ENCODE results near the gene COBLL1. TPM values are rescaled to one million over a fixed set of nuclear protein-coding genes. Genes with fewer than 3 reads are reported as not detected.

Gene COBLL1
- total RNA-seq, 1 experiment from 2014 or later = 4.4 TPM

DNA sequence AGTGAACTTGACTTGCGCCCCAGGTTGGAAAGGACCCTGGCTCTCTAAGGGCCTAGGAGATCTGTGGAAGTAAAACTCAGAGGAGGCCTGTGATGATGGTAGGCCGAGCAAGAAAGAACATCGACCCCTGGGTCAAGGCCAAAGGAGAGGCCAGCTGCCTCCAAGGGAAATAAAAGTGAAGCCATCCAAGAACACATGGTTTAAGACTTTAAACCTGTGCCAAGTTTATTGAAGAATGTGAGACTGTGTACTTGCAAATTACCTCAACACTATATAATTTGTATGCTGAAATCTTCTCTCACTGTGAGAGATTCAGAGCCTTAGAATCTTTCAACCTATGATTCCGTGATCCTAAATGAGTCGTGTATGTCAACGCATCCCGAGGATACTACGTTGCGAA is 40.7 kb upstream of the COBLL1 start:
- in situ Hi-C loops (cut with HindIII; ENCODE audit: low pct_unique_long_range_greater_than_20kb, low sequenced_read_pairs) = no loop called here
- BruUV-seq (replicated peaks) = no TSS peak
- Histone ChIP-seq H3K27ac (ENCODE audit: low read length) (no peak overlapping the region), H3K9me3 (ENCODE audit: control insufficient read depth, insufficient read depth, low read depth, low read length) (no peaks in the 10 kb centered on the region), H3K36me3 (ENCODE audit: control insufficient read depth, insufficient read depth, low read length) (no peaks in the 10 kb centered on the region), H3K4me3 (ENCODE audit: low read depth in 2 of 2, low read length in 2 of 2) (no peak overlapping the region), H3K27me3 (ENCODE audit: control insufficient read depth, insufficient read depth, low read length) (no peaks in the 10 kb centered on the region), H3K4me1 (ENCODE audit: control insufficient read depth, insufficient read depth, low read length) (no peaks in the 10 kb centered on the region)
- CTCF ChIA-PET = no interaction called here
- POLR2A ChIA-PET = no interaction called here
- intact Hi-C loops (cut with micrococcal nuclease; ENCODE audit: unreplicated experiment) = no loop called here
- TF ChIP-seq TCF7L2 (IDR thresholded peaks at IDR 0.05; ENCODE audit: low read depth, low read length) = no peak
- no peak for TF ChIP-seq POLR2AphosphoS5 (IDR thresholded peaks at IDR 0.05; ENCODE audit: low read depth, low read length)
- DNase-seq (ENCODE audit: low read depth, low spot score) (no peak), ATAC-seq (no peak)

DNA sequence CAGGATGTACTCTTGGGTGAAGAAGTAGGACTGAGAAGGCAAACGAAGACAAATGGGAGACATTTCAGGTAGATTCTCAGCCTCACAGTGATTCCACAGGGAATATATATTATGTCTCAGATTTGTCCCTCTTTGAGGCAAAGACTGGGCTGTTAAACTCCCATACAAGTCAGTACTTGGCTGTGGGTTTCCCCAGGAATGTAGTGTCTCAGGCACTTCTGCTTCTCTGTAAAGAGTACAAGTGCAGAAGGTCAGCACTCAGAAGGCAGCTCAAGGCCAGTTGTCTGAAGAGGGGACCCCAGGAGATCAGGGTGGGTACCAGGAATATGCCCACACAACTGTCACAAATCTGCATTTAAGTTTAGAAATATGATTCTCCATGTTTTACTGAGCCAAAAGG is 39.9 kb upstream of the COBLL1 start:
- no TSS peak for BruUV-seq (replicated peaks)

More for the DNA sequence above, 39.9 kb upstream of the COBLL1 start:
- ChIA-PET CTCF (no interaction called here), POLR2A (no interaction called here)
- TF ChIP-seq TCF7L2 (IDR thresholded peaks at IDR 0.05; ENCODE audit: low read depth, low read length) (no peak), POLR2AphosphoS5 (IDR thresholded peaks at IDR 0.05; ENCODE audit: low read depth, low read length) (no peak), SIN3A (IDR thresholded peaks at IDR 0.05; ENCODE audit: borderline replicate concordance, insufficient read depth, low read depth, low read length) (no peak)
- TF ChIP-seq, protein P1, sequence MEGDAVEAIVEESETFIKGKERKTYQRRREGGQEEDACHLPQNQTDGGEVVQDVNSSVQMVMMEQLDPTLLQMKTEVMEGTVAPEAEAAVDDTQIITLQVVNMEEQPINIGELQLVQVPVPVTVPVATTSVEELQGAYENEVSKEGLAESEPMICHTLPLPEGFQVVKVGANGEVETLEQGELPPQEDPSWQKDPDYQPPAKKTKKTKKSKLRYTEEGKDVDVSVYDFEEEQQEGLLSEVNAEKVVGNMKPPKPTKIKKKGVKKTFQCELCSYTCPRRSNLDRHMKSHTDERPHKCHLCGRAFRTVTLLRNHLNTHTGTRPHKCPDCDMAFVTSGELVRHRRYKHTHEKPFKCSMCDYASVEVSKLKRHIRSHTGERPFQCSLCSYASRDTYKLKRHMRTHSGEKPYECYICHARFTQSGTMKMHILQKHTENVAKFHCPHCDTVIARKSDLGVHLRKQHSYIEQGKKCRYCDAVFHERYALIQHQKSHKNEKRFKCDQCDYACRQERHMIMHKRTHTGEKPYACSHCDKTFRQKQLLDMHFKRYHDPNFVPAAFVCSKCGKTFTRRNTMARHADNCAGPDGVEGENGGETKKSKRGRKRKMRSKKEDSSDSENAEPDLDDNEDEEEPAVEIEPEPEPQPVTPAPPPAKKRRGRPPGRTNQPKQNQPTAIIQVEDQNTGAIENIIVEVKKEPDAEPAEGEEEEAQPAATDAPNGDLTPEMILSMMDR (IDR thresholded peaks at IDR 0.05) = no peak
- TF ChIP-seq, protein P2, sequence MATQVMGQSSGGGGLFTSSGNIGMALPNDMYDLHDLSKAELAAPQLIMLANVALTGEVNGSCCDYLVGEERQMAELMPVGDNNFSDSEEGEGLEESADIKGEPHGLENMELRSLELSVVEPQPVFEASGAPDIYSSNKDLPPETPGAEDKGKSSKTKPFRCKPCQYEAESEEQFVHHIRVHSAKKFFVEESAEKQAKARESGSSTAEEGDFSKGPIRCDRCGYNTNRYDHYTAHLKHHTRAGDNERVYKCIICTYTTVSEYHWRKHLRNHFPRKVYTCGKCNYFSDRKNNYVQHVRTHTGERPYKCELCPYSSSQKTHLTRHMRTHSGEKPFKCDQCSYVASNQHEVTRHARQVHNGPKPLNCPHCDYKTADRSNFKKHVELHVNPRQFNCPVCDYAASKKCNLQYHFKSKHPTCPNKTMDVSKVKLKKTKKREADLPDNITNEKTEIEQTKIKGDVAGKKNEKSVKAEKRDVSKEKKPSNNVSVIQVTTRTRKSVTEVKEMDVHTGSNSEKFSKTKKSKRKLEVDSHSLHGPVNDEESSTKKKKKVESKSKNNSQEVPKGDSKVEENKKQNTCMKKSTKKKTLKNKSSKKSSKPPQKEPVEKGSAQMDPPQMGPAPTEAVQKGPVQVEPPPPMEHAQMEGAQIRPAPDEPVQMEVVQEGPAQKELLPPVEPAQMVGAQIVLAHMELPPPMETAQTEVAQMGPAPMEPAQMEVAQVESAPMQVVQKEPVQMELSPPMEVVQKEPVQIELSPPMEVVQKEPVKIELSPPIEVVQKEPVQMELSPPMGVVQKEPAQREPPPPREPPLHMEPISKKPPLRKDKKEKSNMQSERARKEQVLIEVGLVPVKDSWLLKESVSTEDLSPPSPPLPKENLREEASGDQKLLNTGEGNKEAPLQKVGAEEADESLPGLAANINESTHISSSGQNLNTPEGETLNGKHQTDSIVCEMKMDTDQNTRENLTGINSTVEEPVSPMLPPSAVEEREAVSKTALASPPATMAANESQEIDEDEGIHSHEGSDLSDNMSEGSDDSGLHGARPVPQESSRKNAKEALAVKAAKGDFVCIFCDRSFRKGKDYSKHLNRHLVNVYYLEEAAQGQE (IDR thresholded peaks at IDR 0.05; ENCODE audit: insufficient read depth in 1 of 2, low read depth in 2 of 2, low read length in 1 of 2) = no peak
- H3K27ac ChIP-seq (ENCODE audit: low read length) = no peak overlapping the region
- ATAC-seq = no peak
- no peaks in the 10 kb centered on the region for H3K9me3 ChIP-seq (ENCODE audit: control insufficient read depth, insufficient read depth, low read depth, low read length)
- H3K4me1 ChIP-seq (ENCODE audit: control insufficient read depth, insufficient read depth, low read length) = no peaks in the 10 kb centered on the region
- no peaks in the 10 kb centered on the region for H3K27me3 ChIP-seq (ENCODE audit: control insufficient read depth, insufficient read depth, low read length)
- no peak for DNase-seq (ENCODE audit: low read depth, low spot score)
- in situ Hi-C loops (cut with HindIII; ENCODE audit: low pct_unique_long_range_greater_than_20kb, low sequenced_read_pairs) (no loop called here), intact Hi-C loops (cut with micrococcal nuclease; ENCODE audit: unreplicated experiment) (no loop called here)
- H3K4me3 ChIP-seq (ENCODE audit: low read depth in 2 of 2, low read length in 2 of 2) = no peak overlapping the region
- no peaks in the 10 kb centered on the region for H3K36me3 ChIP-seq (ENCODE audit: control insufficient read depth, insufficient read depth, low read length)

All from Panc1 (cell line).